GM23338 (cell line): Measurements from ENCODE around the gene ZNF804B. TPM values are rescaled to one million over a fixed set of nuclear protein-coding genes. Genes with fewer than 3 reads are reported as not detected.

Source experiments
- ATAC-seq: fragments of 200-7000 bp; cut with Tn5 transposase; 3 replicates; pipeline ENCODE4 v1.9.1; 2020
- DNase-seq: peaks from one replicate; pipeline ENCODE4 v3.0.0-alpha.2; 2015; ENCODE audit warnings: low spot score
- H2AFZ ChIP-seq: fragments of 200-600 bp; sonication (generic); 2 replicates; pipeline ENCODE4 v1.8.0; 2016; ENCODE audit warnings: antibody characterized with exemption, mild to moderate bottlenecking, moderate library complexity
- H3F3A ChIP-seq: fragments of 200-600 bp; sonication (generic); replicated peaks from 2 replicates; pipeline ENCODE4 v1.8.0; 2017; ENCODE audit warnings: antibody characterized with exemption, mixed run types, low read depth
- H3K27ac ChIP-seq: fragments of 200-600 bp; sonication (generic); 2 replicates; pipeline ENCODE4 v1.6.1; 2016; ENCODE audit warnings: low read depth
- H3K27me3 ChIP-seq: fragments of 200-600 bp; sonication (generic); 2 replicates; pipeline ENCODE4 v1.8.0; 2016; ENCODE audit warnings: mild to moderate bottlenecking, mixed run types, moderate library complexity; ENCODE audit not compliant: insufficient read depth
- H3K36me3 ChIP-seq: fragments of 200-600 bp; sonication (generic); 2 replicates; pipeline ENCODE4 v1.8.0; 2016; ENCODE audit warnings: mild to moderate bottlenecking; ENCODE audit not compliant: insufficient read depth
- H3K4me1 ChIP-seq: fragments of 200-600 bp; sonication (generic); 2 replicates; pipeline ENCODE4 v1.8.0; 2016; ENCODE audit warnings: mild to moderate bottlenecking, moderate library complexity; ENCODE audit not compliant: insufficient read depth
- H3K4me2 ChIP-seq: fragments of 200-600 bp; sonication (generic); 2 replicates; pipeline ENCODE4 v1.7.1; 2017; ENCODE audit warnings: mixed run types
- H3K4me3 ChIP-seq: fragments of 200-600 bp; sonication (generic); 2 replicates; pipeline ENCODE4 v1.6.1; 2016; ENCODE audit warnings: mixed run types
- H3K79me2 ChIP-seq: fragments of 200-600 bp; sonication (generic); replicated peaks from 2 replicates; pipeline ENCODE4 v1.8.0; 2017; ENCODE audit warnings: mild to moderate bottlenecking; ENCODE audit not compliant: insufficient read depth
- H3K9me2 ChIP-seq: fragments of 200-600 bp; sonication (generic); 2 replicates; pipeline ENCODE4 v1.8.0; 2017; ENCODE audit not compliant: insufficient read depth
- H4K20me1 ChIP-seq: fragments of 200-600 bp; sonication (generic); replicated peaks from 2 replicates; pipeline ENCODE4 v1.8.0; 2017; ENCODE audit warnings: mild to moderate bottlenecking; ENCODE audit not compliant: insufficient read depth
- H3K27ac Mint-ChIP-seq: 2 replicates; pipeline ENCODE4 v1.8.0; 2020; ENCODE audit warnings: inconsistent platforms, mild to moderate bottlenecking, moderate library complexity, mixed read lengths
- H3K27me3 Mint-ChIP-seq: 3 replicates; pipeline ENCODE4 v1.8.0; 2022; ENCODE audit warnings: low read depth, mild to moderate bottlenecking, moderate library complexity, mixed read lengths, inconsistent platforms; ENCODE audit not compliant: insufficient read depth, poor library complexity
- H3K36me3 Mint-ChIP-seq: 3 replicates; pipeline ENCODE4 v1.8.0; 2021; ENCODE audit warnings: low read depth, mild to moderate bottlenecking, inconsistent platforms, moderate library complexity, mixed read lengths
- H3K4me1 Mint-ChIP-seq: 3 replicates; pipeline ENCODE4 v1.8.0; 2020; ENCODE audit warnings: mild to moderate bottlenecking, inconsistent platforms, mixed read lengths
- H3K4me3 Mint-ChIP-seq: 3 replicates; pipeline ENCODE4 v1.8.0; 2021; ENCODE audit warnings: moderate library complexity, mild to moderate bottlenecking, inconsistent platforms, mixed read lengths
- H3K9me3 Mint-ChIP-seq: 3 replicates; pipeline ENCODE4 v1.8.0; 2020; ENCODE audit warnings: moderate library complexity, mild to moderate bottlenecking, inconsistent platforms, mixed read lengths
- CTCF ChIP-seq, 2 experiments: fragments of 200-600 bp in 1 of 2; sonication (generic) in 1 of 2; conservative IDR thresholded peaks; 2 replicates each; pipeline versions ENCODE4 v1.5.1 to v1.6.1; 2016 to 2017; ENCODE audit warnings: antibody characterized with exemption in 2 of 2, low read depth in 2 of 2, mild to moderate bottlenecking in 2 of 2, moderate library complexity in 1 of 2
- EZH2 ChIP-seq: fragments of 200-600 bp; sonication (generic); IDR thresholded peaks from one replicate; pipeline ENCODE4 v1.8.0; 2017; ENCODE audit warnings: antibody characterized with exemption, mild to moderate bottlenecking, low read depth; ENCODE audit not compliant: unreplicated experiment
- EZH2phosphoT487 ChIP-seq: fragments of 200-600 bp; sonication (generic); IDR thresholded peaks from one replicate; pipeline ENCODE4 v1.8.1; 2018; ENCODE audit warnings: antibody characterized with exemption; ENCODE audit not compliant: unreplicated experiment
- JUNB ChIP-seq: IDR thresholded peaks from one replicate; pipeline ENCODE4 v1.6.1; 2016; ENCODE audit warnings: antibody characterized with exemption; ENCODE audit not compliant: unreplicated experiment
- STAT1 ChIP-seq: IDR thresholded peaks from one replicate; pipeline ENCODE4 v1.6.1; 2016; ENCODE audit warnings: antibody characterized with exemption; ENCODE audit not compliant: unreplicated experiment
- ZNF114 ChIP-seq: fragments of 250-450 bp; sonication (Bioruptor Pico); IDR thresholded peaks from 2 replicates; pipeline ENCODE4 v1.5.0; 2020; ENCODE audit warnings: mild to moderate bottlenecking, moderate library complexity
- ZNF331 ChIP-seq: fragments of 250-450 bp; sonication (Bioruptor Pico); IDR thresholded peaks from 2 replicates; pipeline ENCODE4 v1.5.0; 2020; ENCODE audit warnings: low read depth, mild to moderate bottlenecking, moderate library complexity
- polyA plus RNA-seq: library from polyadenylated mRNA; unstranded; fragments of >200 nt; fragmentation: Nextera tagmentation; extraction: Ambion mirVana; gene quantifications from 2 replicates; pipeline ENCODE4 v1.2.1, GENCODE V29; 2016
- total RNA-seq: library from RNA; depleted of rRNA; stranded (reverse); fragments of >200 nt; shearing (Covaris generic); gene quantifications from 2 replicates; pipeline ENCODE4 v1.2.3, GENCODE V29; 2014
- TF ChIP-seq, protein P1 (sequence below): IDR thresholded peaks from 2 replicates; pipeline ENCODE4 v1.6.1; 2016; ENCODE audit warnings: antibody characterized with exemption
- TF ChIP-seq, protein P2 (sequence below): IDR thresholded peaks from one replicate; pipeline ENCODE4 v1.6.1; 2018; ENCODE audit warnings: antibody characterized with exemption; ENCODE audit not compliant: unreplicated experiment

ZNF804B gene
- total and polyA plus RNA-seq, 2 experiments from 2014 or later: not detected

DNA sequence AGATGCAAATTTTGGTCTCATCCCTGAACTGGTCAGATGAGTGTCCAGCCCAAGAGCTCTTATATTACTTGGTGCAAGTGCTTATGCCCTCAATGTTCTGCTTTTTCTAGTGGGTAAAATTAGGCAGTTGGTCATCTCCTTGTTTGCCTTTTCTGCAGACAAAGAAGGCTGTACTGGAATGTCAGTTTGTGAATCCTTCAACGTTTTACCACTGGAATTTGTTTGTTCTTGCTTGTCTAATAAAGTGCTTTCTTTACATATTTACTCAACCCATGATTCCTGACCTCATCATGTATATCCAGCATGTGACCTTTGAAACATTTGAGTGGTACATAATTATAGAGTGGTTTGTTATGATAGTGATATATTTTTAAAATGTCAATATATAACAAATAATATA lies 268.3 kb downstream of the ZNF804B start:
- Histone ChIP-seq H3F3A (no peaks in the 10 kb centered on the region), H3K36me3 (no peaks in the 10 kb centered on the region), H3K27me3 (no peaks in the 10 kb centered on the region), H3K27ac (no peak overlapping the region), H3K4me1 (0 out of 2 replicates have a peak, but pooled peaks cover under 1% of the 10 kb centered on the region), H2AFZ (peak overlapping the region; percentile 9; the same call in 1 of the 2 replicates), H4K20me1 (no peaks in the 10 kb centered on the region), H3K79me2 (no peaks in the 10 kb centered on the region), H3K4me3 (no peak overlapping the region), H3K9me2 (no peaks in the 10 kb centered on the region), H3K4me2 (no peak overlapping the region)
- no peak for TF ChIP-seq ZNF114 (CRISPR knock-in tag)
- TF ChIP-seq JUNB: no peak
- TF ChIP-seq, protein P1, sequence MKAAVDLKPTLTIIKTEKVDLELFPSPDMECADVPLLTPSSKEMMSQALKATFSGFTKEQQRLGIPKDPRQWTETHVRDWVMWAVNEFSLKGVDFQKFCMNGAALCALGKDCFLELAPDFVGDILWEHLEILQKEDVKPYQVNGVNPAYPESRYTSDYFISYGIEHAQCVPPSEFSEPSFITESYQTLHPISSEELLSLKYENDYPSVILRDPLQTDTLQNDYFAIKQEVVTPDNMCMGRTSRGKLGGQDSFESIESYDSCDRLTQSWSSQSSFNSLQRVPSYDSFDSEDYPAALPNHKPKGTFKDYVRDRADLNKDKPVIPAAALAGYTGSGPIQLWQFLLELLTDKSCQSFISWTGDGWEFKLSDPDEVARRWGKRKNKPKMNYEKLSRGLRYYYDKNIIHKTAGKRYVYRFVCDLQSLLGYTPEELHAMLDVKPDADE: no peak
- no peak for TF ChIP-seq EZH2
- peaks cover 8% of the 10 kb centered on the region; the same call in 2 of the 3 replicates for H3K4me1 Mint-ChIP-seq
- no peak for ATAC-seq
- H3K36me3 Mint-ChIP-seq: no peaks in the 10 kb centered on the region
- no peak for DNase-seq
- no peaks in the 10 kb centered on the region for H3K27me3 Mint-ChIP-seq
- H3K4me3 Mint-ChIP-seq: no peak overlapping the region
- H3K27ac Mint-ChIP-seq: no peak overlapping the region; the same call in 1 of the 2 replicates
- H3K9me3 Mint-ChIP-seq: no peaks in the 10 kb centered on the region

GRCh38 chr7:89028319-89028718 lies 268.8 kb downstream of the ZNF804B start:
- Histone ChIP-seq H3F3A (no peaks in the 10 kb centered on the region), H4K20me1 (no peaks in the 10 kb centered on the region), H3K27ac (no peak overlapping the region), H3K4me1 (peaks cover 5% of the 10 kb centered on the region; the same call in 1 of the 2 replicates), H3K9me2 (no peaks in the 10 kb centered on the region), H2AFZ (no peak overlapping the region), H3K27me3 (no peaks in the 10 kb centered on the region), H3K79me2 (no peaks in the 10 kb centered on the region), H3K4me2 (no peak overlapping the region), H3K36me3 (no peaks in the 10 kb centered on the region), H3K4me3 (no peak overlapping the region)
- H3K27me3 Mint-ChIP-seq: no peaks in the 10 kb centered on the region
- H3K4me3 Mint-ChIP-seq: no peak overlapping the region
- H3K27ac Mint-ChIP-seq: no peak overlapping the region
- H3K4me1 Mint-ChIP-seq: peaks cover 10% of the 10 kb centered on the region; the same call in 2 of the 3 replicates
- no peaks in the 10 kb centered on the region for H3K9me3 Mint-ChIP-seq
- H3K36me3 Mint-ChIP-seq: no peaks in the 10 kb centered on the region
- ATAC-seq (no peak), DNase-seq (no peak)
- TF ChIP-seq ZNF114 (CRISPR knock-in tag) (no peak), STAT1 (no peak), EZH2phosphoT487 (no peak), ZNF331 (no peak), CTCF (conservative IDR thresholded peaks at IDR 0.05; ENCODE audit: low read depth in 2 of 2) (no peak), EZH2 (no peak)
- TF ChIP-seq, protein P2, sequence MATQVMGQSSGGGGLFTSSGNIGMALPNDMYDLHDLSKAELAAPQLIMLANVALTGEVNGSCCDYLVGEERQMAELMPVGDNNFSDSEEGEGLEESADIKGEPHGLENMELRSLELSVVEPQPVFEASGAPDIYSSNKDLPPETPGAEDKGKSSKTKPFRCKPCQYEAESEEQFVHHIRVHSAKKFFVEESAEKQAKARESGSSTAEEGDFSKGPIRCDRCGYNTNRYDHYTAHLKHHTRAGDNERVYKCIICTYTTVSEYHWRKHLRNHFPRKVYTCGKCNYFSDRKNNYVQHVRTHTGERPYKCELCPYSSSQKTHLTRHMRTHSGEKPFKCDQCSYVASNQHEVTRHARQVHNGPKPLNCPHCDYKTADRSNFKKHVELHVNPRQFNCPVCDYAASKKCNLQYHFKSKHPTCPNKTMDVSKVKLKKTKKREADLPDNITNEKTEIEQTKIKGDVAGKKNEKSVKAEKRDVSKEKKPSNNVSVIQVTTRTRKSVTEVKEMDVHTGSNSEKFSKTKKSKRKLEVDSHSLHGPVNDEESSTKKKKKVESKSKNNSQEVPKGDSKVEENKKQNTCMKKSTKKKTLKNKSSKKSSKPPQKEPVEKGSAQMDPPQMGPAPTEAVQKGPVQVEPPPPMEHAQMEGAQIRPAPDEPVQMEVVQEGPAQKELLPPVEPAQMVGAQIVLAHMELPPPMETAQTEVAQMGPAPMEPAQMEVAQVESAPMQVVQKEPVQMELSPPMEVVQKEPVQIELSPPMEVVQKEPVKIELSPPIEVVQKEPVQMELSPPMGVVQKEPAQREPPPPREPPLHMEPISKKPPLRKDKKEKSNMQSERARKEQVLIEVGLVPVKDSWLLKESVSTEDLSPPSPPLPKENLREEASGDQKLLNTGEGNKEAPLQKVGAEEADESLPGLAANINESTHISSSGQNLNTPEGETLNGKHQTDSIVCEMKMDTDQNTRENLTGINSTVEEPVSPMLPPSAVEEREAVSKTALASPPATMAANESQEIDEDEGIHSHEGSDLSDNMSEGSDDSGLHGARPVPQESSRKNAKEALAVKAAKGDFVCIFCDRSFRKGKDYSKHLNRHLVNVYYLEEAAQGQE: no peak
- TF ChIP-seq, protein P1: no peak
